Measurements from ENCODE around the gene EPHA8. TPM values are rescaled to one million over a fixed set of nuclear protein-coding genes. Genes with fewer than 3 reads are reported as not detected.
A peak's percentile ranks its signal among the peaks of the same experiment; 100 is the strongest.

EPHA8 gene
- total and polyA plus RNA-seq, 4 donors: not detected

DNA sequence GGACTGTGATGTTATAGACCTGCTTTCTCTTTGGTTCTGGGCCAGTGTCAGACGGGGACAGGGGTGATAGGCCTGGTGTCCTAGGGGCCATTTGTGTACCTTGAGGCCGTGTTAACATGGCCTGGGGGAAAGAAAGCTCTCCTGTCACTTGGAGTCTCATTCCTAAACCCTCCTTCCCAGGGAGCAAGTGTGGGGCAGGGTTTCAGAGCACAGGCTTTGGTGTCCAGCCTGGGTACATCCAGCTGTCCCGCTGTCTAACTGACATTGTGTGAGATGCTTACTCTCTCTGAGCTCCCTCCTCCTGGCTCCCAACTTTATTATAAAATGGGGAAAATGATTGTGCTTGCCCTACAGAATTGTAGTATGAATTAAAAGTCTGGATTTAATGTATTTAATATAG, 32.6 kb upstream of the EPHA8 start:
- H3K27me3 ChIP-seq (ENCODE audit: control insufficient read depth in 1 of 2, insufficient read depth in 2 of 2, low read length in 1 of 2): no peaks in the 10 kb centered on the region
- peak overlapping the region in 1 of 2 donors; percentile 42 for H3K27ac ChIP-seq (ENCODE audit: low read depth in 1 of 2, low read length in 2 of 2)
- no peaks in the 10 kb centered on the region for H3K9me3 ChIP-seq (ENCODE audit: control insufficient read depth, low read length)
- ATAC-seq (ENCODE audit: low FRiP score): no peak
- WGBS, 2 donors: 65 to 75% methylated on average over 3 of the region's 3 CpGs
- H3K4me3 ChIP-seq (ENCODE audit: low read length in 2 of 2): no peak overlapping the region
- peaks cover 0 to 10% of the 10 kb centered on the region in 2 donors for H3K36me3 ChIP-seq (ENCODE audit: control insufficient read depth in 1 of 2, insufficient read depth in 2 of 2, low read length in 1 of 2)
- no peak for DNase-seq
- intact Hi-C loops (cut with DNase I): loop anchor here in 1 of 2 donors (10.0 kb wide), 1 partner anchor 86 kb away; no protein-coding TSS in a partner anchor
- H3K4me1 ChIP-seq (ENCODE audit: control insufficient read depth in 1 of 2, insufficient read depth in 2 of 2, low read length in 2 of 2): no peaks in the 10 kb centered on the region

DNA sequence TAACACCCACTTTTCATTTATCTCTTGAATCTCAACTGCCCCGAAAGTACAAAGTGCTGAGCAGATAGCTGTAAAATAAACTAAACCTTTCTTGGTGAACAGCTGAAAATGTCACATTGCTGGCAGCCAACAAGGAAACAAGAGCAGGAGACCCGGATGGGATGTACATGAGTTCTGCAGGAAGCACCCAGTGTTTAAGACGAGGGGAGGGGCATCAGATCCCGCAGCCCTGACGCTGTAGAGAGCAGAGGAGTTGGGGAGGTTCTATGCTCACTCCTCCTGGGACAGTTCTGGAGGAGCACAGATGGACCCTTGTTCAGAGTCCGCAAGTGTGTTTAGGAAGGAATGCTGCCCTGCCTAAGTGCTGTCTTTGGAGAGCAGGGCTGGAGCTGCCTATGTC, 32.0 kb upstream of the EPHA8 start:
- Histone ChIP-seq H3K4me1 (ENCODE audit: control insufficient read depth in 1 of 2, insufficient read depth in 2 of 2, low read length in 2 of 2) (no peaks in the 10 kb centered on the region), H3K27me3 (ENCODE audit: control insufficient read depth in 1 of 2, insufficient read depth in 2 of 2, low read length in 1 of 2) (no peaks in the 10 kb centered on the region), H3K4me3 (ENCODE audit: low read length in 2 of 2) (no peak overlapping the region), H3K36me3 (ENCODE audit: control insufficient read depth in 1 of 2, insufficient read depth in 2 of 2, low read length in 1 of 2) (peaks cover 0 to 8% of the 10 kb centered on the region in 2 donors), H3K9me3 (ENCODE audit: control insufficient read depth, low read length) (no peaks in the 10 kb centered on the region), H3K27ac (ENCODE audit: low read depth in 1 of 2, low read length in 2 of 2) (peak overlapping the region; percentile 4 to 8)
- ATAC-seq (ENCODE audit: low FRiP score): no peak
- intact Hi-C loops (cut with DNase I): loop anchor here in 1 of 2 donors (10.0 kb wide), 1 partner anchor 86 kb away; no protein-coding TSS in a partner anchor
- no peak for DNase-seq
- 8 to 10% methylated on average over 6 of the region's 6 CpGs for WGBS, 2 donors

DNA sequence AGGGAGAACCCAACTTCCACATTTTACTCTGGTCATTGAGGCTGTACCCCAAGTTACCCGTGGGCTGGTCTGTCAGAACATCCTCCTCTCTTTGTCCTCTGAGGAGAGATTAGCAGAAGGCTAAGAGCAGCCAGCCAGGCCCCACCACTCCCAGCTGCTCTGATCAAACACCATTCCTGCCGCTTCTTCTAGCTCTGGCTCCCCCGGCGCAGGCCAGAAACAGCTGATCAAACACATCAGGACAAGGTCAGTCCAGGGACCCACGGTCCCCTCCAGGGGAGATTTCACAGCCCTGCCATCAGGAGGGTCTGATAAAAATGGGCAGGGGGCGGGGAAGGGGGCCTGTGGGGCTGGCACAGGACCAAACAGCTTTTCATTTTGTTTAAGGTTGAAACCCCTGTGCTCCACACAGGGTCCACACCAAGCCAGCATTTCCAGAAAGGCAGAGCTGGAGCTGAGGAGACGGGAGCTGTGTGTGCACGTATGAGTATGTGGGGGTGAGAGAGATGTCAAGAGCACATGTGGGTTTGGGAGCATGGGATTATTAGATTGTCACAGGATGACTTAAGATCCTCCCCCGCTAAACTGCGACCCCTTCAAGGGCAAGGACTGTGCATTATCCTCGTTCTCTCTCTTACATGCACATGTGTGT, 29.9 kb upstream of the EPHA8 start:
- Histone ChIP-seq H3K36me3 (ENCODE audit: control insufficient read depth in 1 of 2, insufficient read depth in 2 of 2, low read length in 1 of 2) (peaks cover 0 to 2% of the 10 kb centered on the region in 2 donors), H3K4me1 (ENCODE audit: control insufficient read depth in 1 of 2, insufficient read depth in 2 of 2, low read length in 2 of 2) (no peaks in the 10 kb centered on the region), H3K27ac (ENCODE audit: low read depth in 1 of 2, low read length in 2 of 2) (no peak overlapping the region), H3K27me3 (ENCODE audit: control insufficient read depth in 1 of 2, insufficient read depth in 2 of 2, low read length in 1 of 2) (no peaks in the 10 kb centered on the region), H3K9me3 (ENCODE audit: control insufficient read depth, low read length) (no peaks in the 10 kb centered on the region), H3K4me3 (ENCODE audit: low read length in 2 of 2) (no peak overlapping the region)
- 83 to 85% methylated on average over 11 of the region's 11 CpGs for WGBS, 2 donors
- intact Hi-C loops (cut with DNase I): loop anchor here in 1 of 2 donors (10.0 kb wide), 1 partner anchor 89 kb away; no protein-coding TSS in a partner anchor
- DNase-seq: peak in 1 of 2 donors; percentile 59
- no peak for ATAC-seq (ENCODE audit: low FRiP score)

DNA sequence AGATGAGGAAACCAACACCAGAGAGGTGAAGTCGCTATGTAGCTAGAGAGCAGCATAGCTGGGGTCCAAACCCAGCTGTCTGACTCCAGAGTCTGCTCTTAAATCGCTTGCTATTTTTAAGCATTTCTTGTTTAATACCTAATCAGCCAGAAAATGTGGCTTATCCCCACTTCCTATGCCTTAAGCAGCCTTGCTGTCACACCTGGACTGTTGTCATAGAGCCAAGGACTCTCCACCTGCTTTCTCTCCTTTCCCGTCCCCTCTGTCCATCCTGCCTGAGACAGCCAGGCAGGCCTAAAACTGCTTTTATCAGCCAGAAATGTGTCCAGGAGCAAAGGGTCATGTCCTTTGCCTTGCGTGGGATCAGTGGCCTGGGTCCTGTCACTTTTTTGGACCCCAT, 28.3 kb upstream of the EPHA8 start:
- DNase-seq (no peak), ATAC-seq (ENCODE audit: low FRiP score) (no peak)
- WGBS, 2 donors: 90 to 96% methylated on average over 4 of the region's 4 CpGs
- no peak overlapping the region for H3K27ac ChIP-seq (ENCODE audit: low read depth in 1 of 2, low read length in 2 of 2)
- H3K36me3 ChIP-seq (ENCODE audit: control insufficient read depth in 1 of 2, insufficient read depth in 2 of 2, low read length in 1 of 2): peaks cover 0 to 2% of the 10 kb centered on the region in 2 donors
- H3K27me3 ChIP-seq (ENCODE audit: control insufficient read depth in 1 of 2, insufficient read depth in 2 of 2, low read length in 1 of 2): no peaks in the 10 kb centered on the region
- no peak overlapping the region for H3K4me3 ChIP-seq (ENCODE audit: low read length in 2 of 2)
- intact Hi-C loops (cut with DNase I): loop anchor here in 1 of 2 donors (10.0 kb wide), 1 partner anchor 90 kb away; no protein-coding TSS in a partner anchor
- H3K4me1 ChIP-seq (ENCODE audit: control insufficient read depth in 1 of 2, insufficient read depth in 2 of 2, low read length in 2 of 2): no peaks in the 10 kb centered on the region
- no peaks in the 10 kb centered on the region for H3K9me3 ChIP-seq (ENCODE audit: control insufficient read depth, low read length)

DNA sequence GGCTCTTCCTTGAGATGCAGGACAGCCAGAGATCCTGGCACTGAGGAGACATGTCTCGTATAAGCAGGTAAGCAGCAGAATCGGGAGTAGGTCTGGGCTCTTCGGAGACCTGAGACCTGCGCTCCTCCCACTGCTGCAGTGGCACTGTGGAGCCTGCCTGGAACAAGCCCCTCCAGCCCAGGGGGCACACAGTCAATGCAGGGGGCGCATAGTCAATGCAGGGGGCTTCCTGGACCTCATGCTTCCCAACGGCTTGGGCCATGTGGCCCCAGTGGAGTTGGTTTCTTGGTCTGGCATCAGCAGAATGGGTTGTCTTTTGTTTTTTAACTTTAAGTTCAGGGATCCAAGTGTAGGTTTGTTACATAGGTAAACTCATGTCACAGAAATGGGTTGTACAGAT, 27.9 kb upstream of the EPHA8 start:
- no peak overlapping the region for H3K4me3 ChIP-seq (ENCODE audit: low read length in 2 of 2)
- no peak overlapping the region for H3K27ac ChIP-seq (ENCODE audit: low read depth in 1 of 2, low read length in 2 of 2)
- peaks cover 0 to 2% of the 10 kb centered on the region in 2 donors for H3K36me3 ChIP-seq (ENCODE audit: control insufficient read depth in 1 of 2, insufficient read depth in 2 of 2, low read length in 1 of 2)
- H3K27me3 ChIP-seq (ENCODE audit: control insufficient read depth in 1 of 2, insufficient read depth in 2 of 2, low read length in 1 of 2): no peaks in the 10 kb centered on the region
- no peaks in the 10 kb centered on the region for H3K9me3 ChIP-seq (ENCODE audit: control insufficient read depth, low read length)
- H3K4me1 ChIP-seq (ENCODE audit: control insufficient read depth in 1 of 2, insufficient read depth in 2 of 2, low read length in 2 of 2): no peaks in the 10 kb centered on the region
- no peak for ATAC-seq (ENCODE audit: low FRiP score)
- 90 to 91% methylated on average over 6 of the region's 6 CpGs for WGBS, 2 donors
- intact Hi-C loops (cut with DNase I): loop anchor here in 1 of 2 donors (10.0 kb wide), 1 partner anchor 91 kb away; no protein-coding TSS in a partner anchor
- DNase-seq: peak in 1 of 2 donors; percentile 24

DNA sequence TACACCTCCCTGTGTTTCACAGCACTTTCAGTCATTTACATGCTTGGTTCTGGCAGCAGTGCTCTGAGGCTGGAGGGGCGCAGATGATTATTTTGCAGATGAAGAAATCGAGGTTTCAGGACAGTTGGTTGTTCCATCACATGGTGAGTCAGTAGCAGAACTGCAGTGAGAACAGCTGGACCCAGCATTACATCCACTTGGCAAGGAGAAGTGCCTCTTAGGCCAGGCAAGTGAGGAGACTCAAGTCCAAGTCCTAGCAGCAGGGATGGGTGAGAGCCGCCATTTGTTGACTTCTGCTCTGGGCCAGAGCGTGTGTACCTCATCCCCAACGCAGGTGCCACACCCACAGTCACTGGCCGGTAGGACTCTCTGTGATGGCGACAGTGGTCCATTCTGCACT, 26.8 kb upstream of the EPHA8 start:
- intact Hi-C loops (cut with DNase I): loop anchor here in 1 of 2 donors (10.0 kb wide), 1 partner anchor 92 kb away; no protein-coding TSS in a partner anchor
- H3K27me3 ChIP-seq (ENCODE audit: control insufficient read depth in 1 of 2, insufficient read depth in 2 of 2, low read length in 1 of 2): no peaks in the 10 kb centered on the region
- ATAC-seq (ENCODE audit: low FRiP score) (no peak), DNase-seq (no peak)
- peaks cover 0 to 2% of the 10 kb centered on the region in 2 donors for H3K36me3 ChIP-seq (ENCODE audit: control insufficient read depth in 1 of 2, insufficient read depth in 2 of 2, low read length in 1 of 2)
- no peaks in the 10 kb centered on the region for H3K9me3 ChIP-seq (ENCODE audit: control insufficient read depth, low read length)
- H3K27ac ChIP-seq (ENCODE audit: low read depth in 1 of 2, low read length in 2 of 2): no peak overlapping the region
- H3K4me3 ChIP-seq (ENCODE audit: low read length in 2 of 2): no peak overlapping the region
- whole genome bisulfite sequencing, 2 donors: 89 to 91% methylated on average over 7 of the region's 7 CpGs
- H3K4me1 ChIP-seq (ENCODE audit: control insufficient read depth in 1 of 2, insufficient read depth in 2 of 2, low read length in 2 of 2): no peaks in the 10 kb centered on the region

DNA sequence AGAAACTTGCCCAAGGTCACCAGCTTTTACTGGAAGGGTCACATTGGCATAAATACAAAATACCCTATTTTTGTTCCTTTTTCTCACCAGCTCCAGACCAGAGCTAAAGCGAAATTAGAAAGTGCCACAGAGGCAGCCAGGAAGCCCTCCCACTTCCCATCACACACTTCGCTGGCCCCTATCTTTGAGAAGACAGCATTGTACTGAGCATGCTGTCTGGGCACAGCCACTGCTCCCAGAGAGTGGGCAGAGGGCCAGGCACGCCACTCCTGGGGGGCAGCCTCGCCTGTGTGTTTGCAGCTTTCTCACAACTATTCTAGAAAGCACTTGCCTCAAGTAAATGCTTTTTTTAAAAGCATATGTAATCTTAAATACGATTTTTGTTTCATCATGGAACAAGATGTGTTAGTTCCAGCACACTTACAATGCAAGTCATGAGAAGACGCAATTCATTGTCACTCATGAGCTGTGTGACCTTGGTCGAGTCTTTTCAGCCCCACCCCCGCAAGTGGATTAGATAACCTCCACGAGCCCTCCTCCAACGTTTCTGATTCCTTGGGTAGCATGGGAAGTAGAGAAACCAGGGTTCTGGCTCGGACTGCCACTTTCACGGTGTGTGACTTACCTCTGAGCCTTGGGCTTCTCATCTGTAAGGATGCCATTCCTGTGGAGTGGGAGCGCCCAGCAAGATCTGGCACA, 25.7 kb upstream of the EPHA8 start:
- intact Hi-C loops (cut with DNase I): loop anchor here in 1 of 2 donors (10.0 kb wide), 1 partner anchor 93 kb away; no protein-coding TSS in a partner anchor
- no peaks in the 10 kb centered on the region for H3K9me3 ChIP-seq (ENCODE audit: control insufficient read depth, low read length)
- WGBS, 2 donors: 78 to 84% methylated on average over 13 of the region's 13 CpGs
- H3K36me3 ChIP-seq (ENCODE audit: control insufficient read depth in 1 of 2, insufficient read depth in 2 of 2, low read length in 1 of 2): peaks cover 0 to 2% of the 10 kb centered on the region in 2 donors
- no peak overlapping the region for H3K4me3 ChIP-seq (ENCODE audit: low read length in 2 of 2)
- H3K4me1 ChIP-seq (ENCODE audit: control insufficient read depth in 1 of 2, insufficient read depth in 2 of 2, low read length in 2 of 2): no peaks in the 10 kb centered on the region
- no peak overlapping the region for H3K27ac ChIP-seq (ENCODE audit: low read depth in 1 of 2, low read length in 2 of 2)
- H3K27me3 ChIP-seq (ENCODE audit: control insufficient read depth in 1 of 2, insufficient read depth in 2 of 2, low read length in 1 of 2): no peaks in the 10 kb centered on the region
- DNase-seq (no peak), ATAC-seq (ENCODE audit: low FRiP score) (no peak)

DNA sequence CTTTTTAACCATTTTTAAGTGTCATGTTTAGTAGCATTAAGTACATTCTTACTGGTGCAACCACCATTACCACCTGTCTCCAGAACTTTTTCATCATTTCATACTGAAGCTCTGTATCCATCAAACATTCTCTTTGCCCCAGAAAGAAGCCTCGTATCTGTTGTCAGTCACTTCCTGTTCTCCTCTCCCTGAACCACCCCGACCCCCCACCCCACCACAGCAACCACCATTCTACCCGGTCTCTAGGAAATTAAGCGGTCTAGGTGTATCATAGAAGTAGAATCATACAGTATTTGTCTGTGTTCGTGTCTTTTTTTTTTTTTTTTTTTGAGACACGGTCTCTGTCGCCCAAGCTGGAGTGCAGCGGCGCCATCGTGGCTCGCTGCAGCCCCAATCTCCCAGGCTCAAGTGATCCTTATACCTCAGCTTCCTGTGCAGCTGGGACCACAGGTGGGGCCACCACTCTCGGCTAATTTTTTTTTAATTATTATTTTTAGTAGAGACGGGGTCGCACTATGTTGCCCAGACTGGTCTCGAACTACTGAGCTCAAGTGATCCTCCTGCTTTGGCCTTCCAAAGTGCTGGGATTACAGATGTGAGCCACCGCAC, 23.7 kb upstream of the EPHA8 start:
- H3K4me3 ChIP-seq (ENCODE audit: low read length in 2 of 2): no peak overlapping the region
- no peaks in the 10 kb centered on the region for H3K9me3 ChIP-seq (ENCODE audit: control insufficient read depth, low read length)
- no peaks in the 10 kb centered on the region for H3K27me3 ChIP-seq (ENCODE audit: control insufficient read depth in 1 of 2, insufficient read depth in 2 of 2, low read length in 1 of 2)
- no peak for DNase-seq
- peaks cover 0 to 2% of the 10 kb centered on the region in 2 donors for H3K36me3 ChIP-seq (ENCODE audit: control insufficient read depth in 1 of 2, insufficient read depth in 2 of 2, low read length in 1 of 2)
- no peaks in the 10 kb centered on the region for H3K4me1 ChIP-seq (ENCODE audit: control insufficient read depth in 1 of 2, insufficient read depth in 2 of 2, low read length in 2 of 2)
- H3K27ac ChIP-seq (ENCODE audit: low read depth in 1 of 2, low read length in 2 of 2): no peak overlapping the region
- no peak for ATAC-seq (ENCODE audit: low FRiP score)
- WGBS, 2 donors: 91% methylated on average over 15 to 16 of the region's 16 CpGs
- intact Hi-C loops (cut with DNase I): loop anchor here in 1 of 2 donors (10.0 kb wide), 1 partner anchor 95 kb away; no protein-coding TSS in a partner anchor

Data from aorta (tissue), 5 donors.